DND-41 (cell line): ENCODE data around the gene LGALS3BP.

Source experiments
- EZH2 ChIP-seq: IDR thresholded peaks from 3 replicates; pipeline ENCODE4 v1.6.1; 2012; ENCODE audit warnings: borderline replicate concordance, low read depth, mild to moderate bottlenecking, moderate library complexity, low read length, inconsistent platforms; ENCODE audit not compliant: severe bottlenecking
- TF ChIP-seq, protein P1 (sequence below): IDR thresholded peaks from 2 replicates; pipeline ENCODE4 v1.5.1; 2012; ENCODE audit warnings: borderline replicate concordance, low read length, moderate library complexity, mild to moderate bottlenecking; ENCODE audit not compliant: poor library complexity, severe bottlenecking; ENCODE audit errors: extremely low read depth

DNA sequence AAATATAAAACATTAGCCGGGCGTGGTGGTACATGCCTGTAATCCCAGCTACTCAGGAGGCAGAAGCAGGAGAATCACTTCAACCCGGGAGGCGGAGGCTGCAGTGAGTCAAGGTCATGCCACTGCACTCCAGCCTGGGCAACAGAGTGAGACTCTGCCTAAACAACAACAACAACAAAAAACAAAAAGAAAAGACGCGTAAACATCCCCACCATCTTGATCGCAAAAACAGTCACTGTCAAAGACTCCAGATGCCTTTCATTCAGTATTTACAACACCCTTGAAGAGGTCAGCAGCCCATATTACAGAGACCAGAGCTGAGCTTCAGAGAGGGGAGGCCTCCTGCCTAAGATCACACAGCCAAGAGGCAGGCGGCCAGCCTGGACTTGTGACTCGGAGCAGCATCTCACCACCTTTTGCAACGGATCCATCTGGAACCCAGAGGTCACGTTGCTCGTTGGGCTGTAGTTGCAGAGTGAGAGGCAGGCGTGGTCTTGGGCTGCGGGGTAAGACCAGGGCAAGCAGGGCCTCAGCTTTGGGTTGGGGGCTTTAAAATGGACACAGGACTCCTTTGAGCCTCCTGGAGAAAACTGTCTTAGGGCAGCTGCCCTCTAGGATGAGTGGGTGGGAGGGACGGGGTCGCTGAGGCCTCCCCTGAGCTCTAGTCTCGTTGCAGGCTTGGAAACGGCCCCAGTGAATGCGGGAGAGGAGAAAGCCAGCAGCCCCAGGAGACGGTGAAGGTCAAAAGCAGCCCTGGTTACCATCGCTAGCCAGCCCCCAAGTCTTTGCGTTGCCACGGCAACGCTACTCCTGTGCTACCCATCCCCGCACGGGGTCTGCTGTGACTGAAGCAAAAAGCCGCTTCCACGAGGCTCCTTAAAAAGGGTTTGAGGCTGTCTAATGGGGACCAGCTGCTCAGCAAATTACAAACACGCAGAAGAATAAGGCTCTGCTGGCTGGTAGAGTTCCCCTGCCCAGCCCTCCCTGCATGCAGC is 26.1 kb downstream of the LGALS3BP start:
- TF ChIP-seq, protein P1, sequence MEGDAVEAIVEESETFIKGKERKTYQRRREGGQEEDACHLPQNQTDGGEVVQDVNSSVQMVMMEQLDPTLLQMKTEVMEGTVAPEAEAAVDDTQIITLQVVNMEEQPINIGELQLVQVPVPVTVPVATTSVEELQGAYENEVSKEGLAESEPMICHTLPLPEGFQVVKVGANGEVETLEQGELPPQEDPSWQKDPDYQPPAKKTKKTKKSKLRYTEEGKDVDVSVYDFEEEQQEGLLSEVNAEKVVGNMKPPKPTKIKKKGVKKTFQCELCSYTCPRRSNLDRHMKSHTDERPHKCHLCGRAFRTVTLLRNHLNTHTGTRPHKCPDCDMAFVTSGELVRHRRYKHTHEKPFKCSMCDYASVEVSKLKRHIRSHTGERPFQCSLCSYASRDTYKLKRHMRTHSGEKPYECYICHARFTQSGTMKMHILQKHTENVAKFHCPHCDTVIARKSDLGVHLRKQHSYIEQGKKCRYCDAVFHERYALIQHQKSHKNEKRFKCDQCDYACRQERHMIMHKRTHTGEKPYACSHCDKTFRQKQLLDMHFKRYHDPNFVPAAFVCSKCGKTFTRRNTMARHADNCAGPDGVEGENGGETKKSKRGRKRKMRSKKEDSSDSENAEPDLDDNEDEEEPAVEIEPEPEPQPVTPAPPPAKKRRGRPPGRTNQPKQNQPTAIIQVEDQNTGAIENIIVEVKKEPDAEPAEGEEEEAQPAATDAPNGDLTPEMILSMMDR: no peak
- no peak for TF ChIP-seq EZH2
